ENCODE measurements around the gene GM2A.

- TF ChIP-seq ZFP30 (CRISPR knock-in tag; IDR thresholded peaks at IDR 0.05) (no peak), ZNF8 (CRISPR knock-in tag; IDR thresholded peaks at IDR 0.05) (no peak), PATZ1 (CRISPR knock-in tag; IDR thresholded peaks at IDR 0.05; ENCODE audit: borderline replicate concordance) (no peak), CREB5 (CRISPR knock-in tag; IDR thresholded peaks at IDR 0.05; ENCODE audit: low read depth) (no peak), ESRRG (CRISPR knock-in tag; IDR thresholded peaks at IDR 0.05) (no peak), TOX (CRISPR knock-in tag; IDR thresholded peaks at IDR 0.05; ENCODE audit: borderline replicate concordance) (no peak), CSDC2 (CRISPR knock-in tag; IDR thresholded peaks at IDR 0.05) (no peak), ARNTL (CRISPR knock-in tag; IDR thresholded peaks at IDR 0.05; ENCODE audit: borderline replicate concordance, low read depth) (no peak), ZFP3 (CRISPR knock-in tag; IDR thresholded peaks at IDR 0.05) (no peak), ZNF70 (CRISPR knock-in tag; IDR thresholded peaks at IDR 0.05) (no peak)
Observed at GRCh38 chr5:151293624-151294023, 40.6 kb downstream of the GM2A start.
